GM19455 (cell line): ENCODE measurements around the gene NAV2.

ENCODE experiments used
- ATAC-seq: cut with Tn5 transposase; IDR thresholded peaks from one replicate; pipeline ENCODE4 v1.9.1; 2021; ENCODE audit not compliant: unreplicated experiment

Gene NAV2

DNA sequence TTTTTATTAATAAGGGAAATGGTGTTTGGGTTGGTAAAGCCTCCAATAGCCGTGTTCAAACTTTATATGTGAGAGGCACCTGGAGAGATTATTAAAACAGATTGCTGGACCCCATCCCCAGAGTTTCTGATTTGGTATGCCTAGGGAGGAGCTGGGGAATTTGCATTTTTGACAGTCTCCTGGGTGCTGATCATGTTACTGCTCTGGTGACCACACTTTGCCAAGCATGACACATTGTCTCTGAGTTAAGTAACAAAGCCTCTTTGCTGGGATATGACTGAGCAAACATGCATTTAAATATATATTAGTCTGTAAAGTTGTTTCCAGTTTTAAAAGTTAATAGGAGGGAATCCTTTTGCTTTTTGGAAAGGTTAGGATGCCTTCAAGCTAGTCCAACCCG is 140.4 kb downstream of the NAV2 start:
- no peak for ATAC-seq

DNA sequence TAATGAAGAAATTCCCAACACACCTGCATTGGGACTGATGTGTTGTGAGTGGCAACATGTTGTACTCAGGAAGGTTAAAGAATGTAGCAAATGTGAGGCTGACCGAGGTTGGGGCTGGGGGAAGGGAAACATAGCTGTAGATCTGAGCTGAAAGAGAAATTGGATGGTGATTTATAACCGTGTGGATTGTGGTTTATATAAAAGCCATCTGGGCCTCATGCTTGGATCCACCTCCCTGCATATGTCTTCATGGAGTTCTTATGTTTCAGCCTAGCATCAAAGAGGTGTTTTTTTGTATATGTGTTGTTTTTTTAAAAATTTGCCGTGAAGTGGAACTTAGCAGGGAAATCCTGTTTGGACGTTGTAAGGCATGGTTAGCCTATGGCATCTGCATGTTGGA is 141.3 kb downstream of the NAV2 start:
- ATAC-seq: no peak

DNA sequence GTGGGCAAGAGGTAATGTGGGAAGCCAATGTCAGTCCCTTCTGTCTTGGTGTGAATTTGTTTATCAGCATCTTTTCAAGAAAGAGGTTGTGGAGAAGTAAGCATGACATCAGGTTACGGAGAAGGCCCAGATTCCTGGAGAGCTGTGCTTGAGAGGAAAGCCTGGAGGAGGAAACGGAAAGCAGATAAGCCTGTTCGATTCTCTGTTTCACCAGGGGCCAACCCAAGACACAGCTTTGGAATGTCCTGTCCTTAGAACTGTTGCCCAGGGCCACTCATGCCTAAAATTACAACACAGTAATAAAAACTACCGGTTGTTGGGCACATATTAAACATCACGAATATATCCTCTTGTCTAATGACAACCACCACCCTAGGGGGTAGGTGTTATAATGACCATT is 148.5 kb downstream of the NAV2 start:
- ATAC-seq: no peak

DNA sequence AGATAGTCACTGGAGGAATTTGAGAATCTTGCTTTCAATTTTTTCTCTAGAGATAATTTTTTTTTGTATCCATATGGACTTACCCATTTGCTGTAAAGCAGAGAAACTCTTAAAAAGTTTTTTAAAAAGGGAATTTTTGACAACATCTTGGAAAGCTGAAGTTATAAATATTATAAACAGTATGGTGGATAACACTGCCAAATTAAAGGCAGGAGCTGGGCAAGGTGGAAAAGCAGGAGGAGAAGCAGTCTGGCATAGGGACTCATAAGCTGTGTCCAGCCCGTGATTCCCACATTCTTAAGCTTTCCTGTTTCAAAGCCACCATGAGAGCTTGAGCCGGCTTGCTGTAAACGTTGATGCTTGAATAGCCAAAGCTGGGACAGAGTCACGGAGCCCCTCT is 149.5 kb downstream of the NAV2 start:
- no peak for ATAC-seq

- ATAC-seq: no peak
These were observed 151.8 kb downstream of the NAV2 start for GRCh38 chr11:19864141-19865140.

DNA sequence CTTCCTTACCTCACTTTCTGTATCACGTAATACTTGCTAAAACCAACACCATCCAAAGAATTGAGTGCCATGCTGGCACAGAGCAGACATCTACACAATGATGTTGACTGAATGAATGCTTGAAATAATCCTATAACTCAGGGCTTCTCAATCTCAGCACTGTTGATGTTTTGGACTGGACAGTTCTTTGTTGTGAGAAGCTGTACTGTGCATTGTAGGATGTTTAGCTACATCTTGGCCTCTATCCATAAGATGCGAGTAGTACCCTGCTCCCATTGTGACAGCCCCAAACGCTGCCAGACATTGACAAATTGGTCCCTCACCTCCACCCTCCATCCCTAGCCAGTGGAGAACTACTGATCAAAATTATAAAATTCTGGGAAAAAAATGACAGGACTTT is 153.4 kb downstream of the NAV2 start:
- no peak for ATAC-seq

GRCh38 chr11:19866521-19866920 is 153.9 kb downstream of the NAV2 start:
- no peak for ATAC-seq

- ATAC-seq: no peak
These were observed 154.4 kb downstream of the NAV2 start for GRCh38 chr11:19867064-19867463.

DNA sequence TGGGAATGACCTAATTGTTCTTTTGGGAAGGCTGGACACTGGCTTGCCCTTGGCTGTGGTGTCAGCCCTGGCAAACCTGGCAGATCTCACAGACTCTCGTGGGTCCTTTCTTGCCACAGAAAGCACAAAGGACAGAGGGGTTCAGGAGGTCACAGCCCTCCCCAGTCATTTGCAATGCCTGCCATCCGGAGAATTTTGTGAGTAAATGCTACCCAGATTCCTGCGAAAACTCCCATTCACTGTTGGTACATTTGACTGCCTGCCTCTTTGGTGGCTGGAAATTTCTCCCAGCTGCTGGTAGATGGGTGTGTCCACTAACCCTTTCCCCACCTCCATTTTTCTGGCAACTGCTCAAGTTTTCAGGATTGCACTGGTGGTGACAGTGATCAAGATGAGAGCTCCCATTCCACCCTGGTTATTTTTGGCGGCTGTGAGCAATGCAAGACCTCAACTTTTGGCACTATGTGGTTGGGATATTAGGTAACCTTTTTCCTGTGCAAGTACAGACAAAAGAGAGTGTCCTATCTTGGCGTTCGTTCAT is 155.7 kb downstream of the NAV2 start:
- no peak for ATAC-seq

DNA sequence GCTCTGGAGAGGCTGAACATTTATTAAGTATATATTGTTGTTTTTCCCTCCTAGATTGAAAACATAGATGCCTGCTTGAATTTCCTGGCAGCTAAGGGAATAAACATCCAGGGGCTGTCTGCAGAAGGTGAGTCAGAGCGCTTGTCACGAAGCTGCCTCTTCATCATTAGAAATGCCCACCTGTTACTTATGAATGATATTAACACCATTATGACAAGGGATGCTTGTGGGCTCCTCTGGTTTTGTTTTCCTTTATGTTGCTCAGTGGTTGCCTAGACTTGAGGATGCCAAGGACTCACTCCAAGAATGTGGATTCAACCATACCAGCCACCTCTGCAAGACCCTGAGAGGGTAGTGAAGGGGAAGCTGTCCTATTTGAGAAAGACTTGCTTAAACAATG is 156.2 kb downstream of the NAV2 start:
- no peak for ATAC-seq

DNA sequence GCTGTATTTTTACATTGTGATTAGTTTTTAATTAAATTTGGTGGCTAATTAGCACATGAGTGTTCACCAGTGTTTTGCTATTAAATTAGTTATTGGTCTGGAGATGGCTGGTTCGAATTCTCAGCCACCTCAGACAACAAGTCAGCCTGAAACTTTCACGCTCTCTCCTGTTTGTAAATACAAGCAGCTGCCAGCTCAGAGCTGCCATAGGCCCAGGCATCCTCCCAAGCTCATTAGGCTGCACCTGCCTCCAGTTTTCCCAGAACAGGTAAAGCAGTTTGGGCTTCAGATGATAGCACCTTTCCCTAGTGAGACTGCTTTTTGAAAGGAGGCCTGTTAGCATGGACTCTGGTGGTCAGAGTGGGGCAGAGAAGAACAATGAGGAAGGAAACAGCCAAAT is 156.8 kb downstream of the NAV2 start:
- no peak for ATAC-seq

GRCh38 chr11:19869946-19870589 is 157.4 kb downstream of the NAV2 start:
- ATAC-seq: no peak

DNA sequence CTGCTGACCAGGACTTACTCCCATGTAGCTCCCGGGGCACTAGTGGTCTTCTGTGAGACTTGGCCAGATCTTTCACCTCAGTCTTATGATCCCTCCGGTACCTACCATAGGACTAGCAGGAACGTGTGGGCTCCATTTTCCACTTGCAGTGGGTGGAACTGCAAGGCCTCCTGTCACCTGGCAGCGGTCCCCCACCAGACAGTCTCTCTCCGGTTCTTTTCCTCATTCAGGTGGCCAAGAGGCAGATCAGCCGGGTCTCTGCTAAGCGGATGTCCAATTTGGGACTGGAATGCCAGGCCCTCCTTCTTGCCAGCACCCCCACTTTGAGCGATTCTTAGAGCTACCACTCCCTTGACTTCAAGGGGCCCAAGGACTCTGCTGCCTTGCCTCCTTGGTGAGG is 158.9 kb downstream of the NAV2 start:
- ATAC-seq: no peak

DNA sequence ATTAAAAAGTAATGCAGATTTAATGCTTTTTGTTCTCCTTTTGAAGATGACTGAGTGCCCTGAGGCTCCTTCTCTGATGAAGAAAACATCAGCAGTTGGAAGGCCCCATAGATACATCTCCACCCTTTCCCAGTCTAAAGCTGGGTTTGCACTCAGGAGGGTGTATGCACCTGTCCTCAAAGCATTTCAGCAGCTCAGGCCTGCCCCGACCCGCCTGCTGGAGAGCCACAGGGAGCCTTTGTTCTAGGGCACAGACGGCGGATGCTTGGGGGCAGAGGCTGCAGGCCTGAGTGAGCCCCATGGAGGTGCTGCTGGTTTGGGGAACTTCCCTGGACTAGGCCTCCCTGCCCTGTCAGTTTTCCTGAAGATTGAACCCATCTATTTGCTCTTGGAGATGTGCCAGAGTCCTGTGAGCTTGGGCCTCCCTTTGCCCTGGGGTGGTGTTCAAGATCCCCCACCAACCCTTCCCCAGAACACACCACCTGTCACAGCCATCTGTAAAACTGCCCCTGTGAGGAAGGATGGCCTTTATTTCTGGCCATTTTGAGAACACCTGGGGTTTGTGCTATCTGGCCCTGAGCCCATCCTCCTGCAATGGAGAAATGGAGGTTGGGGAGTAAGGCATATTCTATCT is 160.0 kb downstream of the NAV2 start:
- no peak for ATAC-seq

- no peak for ATAC-seq
These were observed 161.1 kb downstream of the NAV2 start for GRCh38 chr11:19873730-19874129.

- ATAC-seq: no peak
These were observed 161.6 kb downstream of the NAV2 start for GRCh38 chr11:19874266-19874665.

DNA sequence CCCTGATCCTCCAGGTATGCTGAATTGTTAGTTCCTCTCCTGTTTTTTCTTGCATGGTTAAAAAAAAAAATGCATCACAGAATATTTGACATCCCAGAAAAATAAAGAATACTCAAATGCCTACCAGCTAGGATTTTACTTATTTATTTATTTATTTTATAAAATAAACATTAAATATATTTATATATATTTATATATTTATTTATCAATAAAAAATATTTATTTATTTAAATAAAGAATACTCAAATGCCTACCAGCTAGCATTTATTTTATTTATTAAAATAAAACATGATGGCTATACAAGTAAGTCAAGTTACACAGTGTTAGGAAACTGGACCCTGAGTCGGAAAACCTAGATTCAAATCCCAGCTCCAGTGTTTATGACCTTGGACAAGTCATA is 164.1 kb downstream of the NAV2 start:
- ATAC-seq: no peak

DNA sequence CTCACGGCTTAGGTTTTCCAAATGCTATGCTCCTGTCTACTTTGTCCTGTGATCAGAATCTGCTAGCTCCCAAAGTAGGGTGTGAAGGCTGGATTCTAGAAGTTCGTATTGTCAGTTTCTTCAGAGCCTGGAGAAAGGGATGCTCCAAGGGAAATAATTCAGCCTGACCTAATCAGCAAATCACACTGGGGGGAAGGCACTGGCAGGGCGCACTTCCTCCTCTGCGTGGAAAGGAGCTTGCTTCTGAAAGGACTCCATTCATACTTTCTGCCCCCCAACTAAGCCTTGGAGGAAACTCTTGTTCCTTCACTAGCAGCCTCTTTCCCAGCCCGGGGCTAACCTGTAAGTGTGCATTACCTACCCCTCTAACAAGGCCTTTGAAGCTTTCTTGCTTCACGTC is 165.9 kb downstream of the NAV2 start:
- ATAC-seq: no peak

GRCh38 chr11:19879307-19880087 is 166.9 kb downstream of the NAV2 start:
- ATAC-seq: no peak

GRCh38 chr11:19880088-19880345 is 167.4 kb downstream of the NAV2 start:
- no peak for ATAC-seq

DNA sequence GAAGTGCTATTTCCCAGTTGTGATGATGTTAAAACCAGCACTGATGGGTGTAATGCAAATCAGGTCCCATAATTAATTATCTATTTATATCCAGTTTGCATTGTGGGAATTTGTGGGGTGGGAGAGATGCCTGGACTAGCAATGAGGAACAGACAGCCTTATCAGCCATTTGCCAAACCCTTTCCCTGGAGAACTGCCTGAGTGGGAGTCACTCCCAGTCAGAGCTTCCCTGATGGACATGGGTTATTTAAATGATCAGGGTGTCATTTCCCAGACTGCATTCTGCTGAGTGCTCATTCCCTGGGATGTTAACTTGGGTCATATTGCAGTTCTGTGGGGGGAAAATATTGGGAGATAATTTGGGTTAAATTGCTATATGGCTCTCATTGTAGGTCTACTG is 168.5 kb downstream of the NAV2 start:
- no peak for ATAC-seq
